NCI-H2227 treated with DMSO at 0.1 percent for 48 hours (cell line): ENCODE measurements around the gene ABHD2.

Source experiments
- DNase-seq: peaks from one replicate; lab custom pipeline; 2025; lab: John Stamatoyannopoulos, UW

The ABHD2 gene

DNA sequence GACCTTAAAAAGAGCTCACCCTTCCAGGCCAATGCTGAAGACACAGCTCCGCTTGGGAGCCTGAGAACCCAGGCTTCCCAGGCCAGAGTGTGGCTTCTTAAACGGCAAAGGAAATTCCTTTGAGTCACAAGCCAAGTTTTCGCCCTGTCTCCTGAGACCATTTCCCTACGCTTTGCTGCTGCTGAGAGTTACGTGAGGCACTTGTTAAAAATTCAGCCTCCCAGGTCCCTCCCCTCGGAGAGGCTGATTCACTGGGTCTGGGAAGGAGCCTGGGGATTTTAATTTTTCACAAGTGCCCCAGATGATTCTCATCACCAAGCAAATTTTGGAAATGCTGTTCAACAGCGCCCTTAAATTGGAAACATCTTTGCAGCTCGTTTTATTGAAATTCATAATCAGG lies 107.6 kb downstream of the ABHD2 start:
- no peak for DNase-seq

DNA sequence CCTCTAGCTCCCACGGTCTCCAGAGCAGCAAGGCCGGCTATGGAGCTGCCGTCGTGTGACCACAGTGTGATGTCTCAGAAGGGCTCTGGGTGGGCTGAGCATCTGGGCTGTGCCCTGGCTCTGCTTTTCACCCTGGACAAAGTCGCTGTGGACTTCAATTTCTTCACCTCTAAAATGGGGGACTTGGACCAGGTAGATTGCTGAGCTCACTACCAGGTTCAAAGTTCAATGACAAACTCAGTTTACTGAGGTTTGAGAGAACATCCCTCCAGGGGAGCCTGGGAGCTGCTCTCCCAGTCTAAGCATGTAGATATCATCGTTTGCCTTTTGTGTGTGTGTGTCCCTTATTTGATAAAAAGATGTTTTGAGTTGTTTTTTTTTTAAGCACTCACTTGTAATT lies 108.0 kb downstream of the ABHD2 start:
- no peak for DNase-seq

DNA sequence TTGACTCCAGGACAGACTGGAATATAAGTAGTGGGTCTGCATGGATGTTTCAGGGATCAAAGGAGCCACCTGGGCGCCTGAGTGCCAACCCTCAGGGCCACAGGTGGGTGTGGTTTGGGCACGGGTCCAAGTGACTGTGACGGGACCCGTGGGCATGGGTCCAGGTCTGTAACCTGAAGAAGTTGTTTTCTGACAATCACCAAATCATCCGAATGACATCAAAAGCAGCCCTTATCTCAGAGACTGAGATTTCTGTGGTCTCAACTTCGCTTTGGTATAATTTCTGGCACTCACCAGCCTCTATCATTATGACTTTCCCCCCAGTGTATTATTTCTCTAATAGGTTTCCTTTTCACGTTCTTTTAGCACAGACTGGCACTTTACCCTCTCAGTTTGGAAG lies 108.7 kb downstream of the ABHD2 start:
- no peak for DNase-seq

DNA sequence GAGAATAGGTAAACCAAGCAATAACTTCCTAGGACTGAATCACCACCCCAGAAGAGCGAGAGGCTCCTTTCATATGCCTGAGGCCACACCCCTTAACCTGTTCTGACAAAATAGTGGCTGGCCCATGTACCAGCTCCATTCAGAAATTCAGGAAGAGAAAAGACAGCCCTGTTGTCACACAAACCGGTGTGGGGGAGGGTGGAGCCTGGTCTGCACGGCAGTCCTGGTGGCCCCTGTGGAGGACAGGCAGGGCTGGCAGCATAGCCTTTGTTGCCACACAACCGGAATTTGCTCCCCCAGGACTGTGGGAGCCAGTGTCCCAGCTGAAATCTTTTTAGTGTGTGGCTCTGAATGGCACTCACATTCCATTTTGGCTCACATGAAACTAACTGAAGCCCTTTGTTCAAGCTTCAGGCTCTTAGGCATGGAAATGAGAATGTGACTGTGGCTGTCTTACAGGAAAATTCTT lies 109.3 kb downstream of the ABHD2 start:
- no peak for DNase-seq

DNA sequence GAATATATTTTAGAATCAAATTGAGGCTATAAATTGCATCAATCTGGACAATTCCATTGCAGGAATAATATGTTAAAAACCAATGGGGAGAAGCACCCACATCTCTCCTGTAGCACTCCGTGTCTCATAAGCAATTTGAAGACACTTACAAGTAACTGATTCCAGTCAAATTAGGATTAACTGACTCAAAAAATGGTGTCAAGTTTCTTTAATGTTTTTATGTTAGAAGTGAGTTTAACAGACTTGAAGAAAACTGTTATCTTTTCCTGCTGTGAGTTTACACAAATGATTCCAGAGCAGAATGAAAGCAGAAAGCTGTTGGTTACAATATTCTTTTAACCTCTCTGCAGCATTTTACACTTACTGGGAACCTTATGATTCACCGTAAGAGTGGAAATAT lies 109.9 kb downstream of the ABHD2 start:
- DNase-seq: no peak

DNA sequence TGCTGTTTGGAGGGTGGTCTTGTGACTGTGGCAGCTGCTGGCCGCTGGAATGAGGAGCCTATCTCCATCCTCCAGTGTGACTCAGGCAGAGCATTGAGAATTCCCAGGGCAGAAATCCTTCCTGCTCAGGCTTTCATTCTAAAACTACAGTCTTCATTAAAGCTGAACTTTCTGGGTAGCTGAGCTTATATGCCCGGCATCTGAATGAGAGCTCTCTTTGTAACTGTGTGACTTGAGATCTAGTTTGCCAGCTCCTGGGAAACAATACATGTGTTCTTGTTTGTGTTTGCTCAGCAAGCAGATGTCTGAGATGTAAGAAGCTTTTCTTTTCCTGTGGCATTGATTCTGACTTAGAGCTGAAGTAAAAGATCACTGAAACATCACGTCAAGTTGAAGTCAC lies 110.7 kb downstream of the ABHD2 start:
- no peak for DNase-seq

DNA sequence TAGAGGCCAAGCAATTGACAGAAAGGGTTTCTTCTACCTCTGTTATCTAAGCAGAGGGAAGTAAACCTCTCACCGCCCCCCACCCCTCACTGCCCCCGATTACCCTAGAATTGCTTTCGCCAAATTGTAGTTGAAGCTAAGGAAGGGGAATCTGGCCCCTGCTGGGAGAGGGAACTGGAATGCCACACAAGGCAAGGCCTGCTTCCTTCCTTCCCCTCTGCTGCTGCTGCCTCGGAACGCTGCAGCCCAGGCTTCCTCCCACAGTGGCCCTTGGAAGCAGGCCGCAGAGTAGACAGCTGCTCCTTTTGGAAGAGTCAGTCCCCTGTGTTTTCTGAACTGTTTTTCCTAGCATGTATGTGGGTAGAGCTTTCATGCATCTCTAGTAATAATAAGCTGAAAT lies 111.5 kb downstream of the ABHD2 start:
- no peak for DNase-seq

DNA sequence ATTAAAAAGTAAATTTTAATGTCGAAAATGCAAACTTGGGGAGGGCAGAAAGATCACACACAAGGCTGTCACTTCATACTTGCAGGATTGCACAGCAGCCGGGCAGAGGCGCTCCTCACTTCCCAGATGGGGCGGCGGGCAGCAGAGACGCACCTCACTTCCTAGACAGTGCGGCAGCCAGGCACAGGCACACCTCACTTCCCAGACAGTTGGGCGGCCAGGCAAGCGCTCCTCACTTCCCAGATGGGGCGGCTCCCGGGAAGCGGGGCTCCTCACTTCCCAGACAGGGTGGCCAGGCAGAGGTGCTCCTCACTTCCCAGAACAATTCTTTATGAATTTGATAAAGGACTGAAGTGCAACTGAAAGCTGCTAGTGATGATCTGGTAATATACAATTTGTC lies 111.9 kb downstream of the ABHD2 start:
- no peak for DNase-seq

DNA sequence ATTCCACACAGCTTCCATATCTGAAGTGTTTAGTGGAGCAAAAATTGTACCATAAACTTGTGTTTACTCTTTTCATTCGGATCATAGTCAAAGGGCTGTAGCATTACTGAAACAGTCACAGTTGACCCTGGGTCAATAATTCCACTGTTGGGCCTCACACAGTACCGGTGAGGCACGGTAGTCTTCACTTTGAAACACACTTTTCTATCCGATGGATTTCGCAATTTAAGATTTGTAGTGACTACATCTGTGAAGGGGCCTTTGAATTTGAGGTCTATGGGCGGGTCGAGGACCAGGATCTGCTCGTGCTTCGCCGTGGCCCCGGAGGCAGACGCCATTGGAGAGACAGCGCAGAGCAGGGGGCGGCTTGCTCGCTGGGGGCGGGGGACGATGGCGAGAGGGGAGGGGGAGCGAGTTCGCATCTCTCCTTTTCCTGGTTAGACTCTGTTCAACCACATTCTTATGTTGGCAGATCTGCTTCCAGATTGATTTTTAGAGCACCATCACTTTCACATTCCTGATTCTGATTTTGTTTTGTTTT lies 113.3 kb downstream of the ABHD2 start:
- DNase-seq: no peak

DNA sequence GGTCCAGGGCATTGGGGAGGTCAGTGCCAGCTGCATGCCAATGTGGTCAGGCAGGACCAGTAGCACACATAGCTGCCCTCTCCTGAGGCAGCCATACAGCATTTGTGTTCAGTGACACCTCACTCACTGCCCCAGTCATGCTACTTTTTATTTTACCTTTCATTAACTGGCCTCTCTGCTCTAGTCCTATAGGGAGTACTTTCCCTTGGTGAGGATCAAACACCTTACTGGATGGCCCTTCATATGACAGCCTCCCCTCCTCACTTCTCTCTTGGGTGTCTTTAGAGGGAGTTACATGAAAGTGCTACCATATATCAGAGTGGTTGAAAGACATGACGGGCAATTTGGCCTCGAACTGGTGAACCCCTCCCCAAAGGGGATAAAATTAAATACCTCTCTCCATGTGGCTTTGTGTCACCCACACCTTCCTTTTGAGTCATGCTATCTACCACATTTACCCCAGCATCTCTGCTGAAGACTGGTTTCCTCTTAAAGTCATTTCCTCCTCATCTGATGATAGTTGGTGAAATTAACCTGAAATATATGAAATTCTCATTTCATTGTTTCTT lies 115.5 kb downstream of the ABHD2 start:
- DNase-seq: no peak

DNA sequence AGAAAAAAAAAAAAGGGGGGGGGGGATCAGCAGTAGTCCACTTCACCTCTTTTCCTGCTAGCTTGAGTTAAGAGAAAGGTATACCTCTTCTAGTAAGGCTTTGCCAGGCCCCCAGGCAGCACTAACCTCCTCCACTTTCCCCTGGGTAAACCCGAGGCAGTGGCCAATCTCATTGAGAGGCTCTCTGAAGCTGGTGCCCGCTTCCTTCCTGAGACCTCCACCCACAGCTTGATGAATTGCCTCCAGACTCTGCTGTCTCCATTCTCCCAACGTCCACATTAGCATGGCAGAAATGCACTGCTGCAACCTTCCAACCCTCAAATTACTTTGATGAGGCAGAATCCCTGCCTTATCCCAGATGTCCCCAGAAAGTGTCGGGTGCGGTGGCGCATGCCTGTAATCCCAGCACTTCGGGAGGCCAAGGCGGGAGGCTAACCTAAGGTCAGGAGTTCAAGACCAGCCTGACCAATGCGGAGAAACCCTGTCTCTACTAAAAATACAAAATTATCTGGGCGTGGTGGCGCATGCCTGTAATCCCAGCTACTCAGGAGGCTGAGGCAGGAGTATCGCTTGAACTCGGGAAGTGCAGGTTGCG lies 117.8 kb downstream of the ABHD2 start:
- DNase-seq: no peak

DNA sequence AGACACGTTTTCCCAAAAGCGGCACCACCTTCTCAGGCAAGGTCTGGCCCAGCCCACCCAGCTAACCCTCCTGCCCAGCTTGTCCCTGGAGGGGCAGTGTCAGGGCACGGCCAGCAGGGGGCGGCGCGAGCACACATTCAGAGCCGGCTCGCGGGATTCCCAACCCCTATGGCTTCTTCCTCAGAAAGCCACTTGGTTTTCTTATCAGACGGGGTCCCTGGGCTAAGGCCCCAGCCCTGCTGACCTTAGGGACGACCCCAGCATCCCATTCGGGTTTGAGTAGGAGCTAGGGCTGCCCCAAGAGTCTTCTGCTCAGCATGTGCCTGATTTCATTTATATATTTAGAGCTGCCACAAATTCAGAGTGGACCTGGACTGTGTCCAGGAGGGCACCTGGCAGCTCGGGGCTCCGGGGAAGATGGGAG lies 118.7 kb downstream of the ABHD2 start:
- peak; percentile 44 for DNase-seq

DNA sequence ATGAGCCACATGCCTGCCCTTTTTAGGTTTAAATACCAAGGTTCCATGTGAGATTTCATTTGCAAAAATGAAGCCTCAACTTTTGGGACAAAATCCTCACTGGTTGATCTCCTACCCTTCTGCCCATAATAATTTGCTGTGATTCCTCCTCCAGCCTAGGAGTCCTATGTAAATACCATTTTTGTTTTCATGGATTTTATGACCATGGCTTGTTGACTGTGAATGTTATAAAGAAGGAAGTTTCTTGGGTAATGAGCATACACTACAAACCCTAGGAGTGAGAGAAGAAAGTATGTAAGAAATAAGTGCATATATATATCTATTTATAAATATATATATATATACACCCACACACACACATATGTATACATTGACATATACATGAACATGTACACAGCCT lies 120.0 kb downstream of the ABHD2 start:
- no peak for DNase-seq

DNA sequence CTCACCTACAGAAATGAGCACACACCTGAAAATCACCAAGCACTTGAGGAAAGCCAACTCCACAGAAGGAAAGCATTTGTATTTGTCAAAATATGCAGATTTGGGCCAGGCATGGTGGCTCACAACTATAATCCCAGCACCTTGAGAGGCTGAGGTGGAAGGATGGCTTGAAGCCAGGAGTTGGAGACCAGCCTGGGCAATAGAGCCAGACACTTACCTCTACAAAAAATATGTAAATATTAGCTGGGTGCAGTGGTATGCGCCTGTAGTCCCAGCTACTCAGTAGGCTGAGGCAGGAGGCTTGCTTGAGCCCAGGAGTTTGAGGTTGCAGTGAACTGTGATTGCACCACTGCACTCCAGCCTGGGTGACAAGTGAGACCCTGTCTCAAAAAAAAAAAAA lies 120.8 kb downstream of the ABHD2 start:
- no peak for DNase-seq

DNA sequence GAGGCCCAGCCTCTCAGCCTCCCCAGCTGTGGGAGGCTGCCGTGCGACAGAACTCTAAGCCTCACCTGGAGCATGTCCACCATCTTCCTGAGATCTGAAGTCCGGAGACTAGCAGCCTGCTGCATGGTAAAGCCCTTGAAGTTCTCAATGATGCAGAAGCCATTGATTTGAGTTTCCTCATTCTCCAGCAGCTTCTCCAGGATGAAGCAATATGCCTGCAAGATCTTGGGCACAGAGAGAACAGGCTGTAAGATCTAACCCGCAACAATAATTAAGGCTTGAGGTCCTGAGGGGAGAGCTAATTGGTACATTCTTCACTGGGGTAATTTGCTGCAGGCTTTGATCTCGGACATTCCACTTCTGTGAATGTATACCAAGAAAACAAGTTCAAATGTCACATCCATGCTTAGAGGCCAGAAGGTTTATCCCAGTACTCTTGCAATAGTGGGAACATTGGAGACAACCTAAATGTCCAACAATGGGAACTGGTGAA lies 123.5 kb downstream of the ABHD2 start:
- DNase-seq: no peak

DNA sequence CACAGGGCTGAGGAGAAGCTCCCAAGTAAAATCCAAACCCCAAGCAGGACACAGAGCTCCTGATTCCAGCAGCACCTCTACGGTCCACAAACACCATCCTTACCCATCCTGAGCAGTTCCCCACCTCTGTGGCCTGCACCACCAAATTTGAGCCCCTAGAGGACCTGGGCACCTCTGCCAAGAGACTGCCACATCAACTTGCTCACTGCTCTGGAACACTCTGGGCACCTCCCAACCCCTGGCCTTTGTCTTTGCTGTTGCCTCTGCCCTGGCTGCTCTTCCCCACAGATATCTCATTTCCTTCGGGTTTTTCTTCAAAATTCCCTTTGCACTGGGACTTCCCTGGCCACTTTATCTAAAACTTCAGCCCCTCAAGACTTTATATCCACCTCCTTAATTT lies 127.4 kb downstream of the ABHD2 start:
- no peak for DNase-seq

DNA sequence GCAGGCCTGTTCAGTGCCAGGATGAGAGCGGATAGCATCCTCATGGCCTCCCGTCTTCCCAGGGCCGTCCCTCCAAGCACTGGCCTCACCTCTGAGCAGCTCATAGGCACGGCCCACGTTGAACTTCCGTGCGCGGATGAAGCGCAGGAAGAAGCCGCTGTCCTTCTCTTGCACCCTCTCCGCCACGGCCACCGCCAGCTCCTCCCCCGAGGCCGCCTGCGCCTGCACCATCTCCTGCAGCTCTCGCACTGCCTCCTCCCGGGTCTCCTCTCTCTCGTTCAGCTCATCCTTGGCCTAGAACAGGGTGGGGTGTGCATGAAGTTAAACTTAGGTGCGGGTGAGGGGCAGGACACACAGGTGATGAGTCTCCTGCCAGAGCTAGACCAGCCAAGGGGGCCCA lies 128.8 kb downstream of the ABHD2 start:
- no peak for DNase-seq

DNA sequence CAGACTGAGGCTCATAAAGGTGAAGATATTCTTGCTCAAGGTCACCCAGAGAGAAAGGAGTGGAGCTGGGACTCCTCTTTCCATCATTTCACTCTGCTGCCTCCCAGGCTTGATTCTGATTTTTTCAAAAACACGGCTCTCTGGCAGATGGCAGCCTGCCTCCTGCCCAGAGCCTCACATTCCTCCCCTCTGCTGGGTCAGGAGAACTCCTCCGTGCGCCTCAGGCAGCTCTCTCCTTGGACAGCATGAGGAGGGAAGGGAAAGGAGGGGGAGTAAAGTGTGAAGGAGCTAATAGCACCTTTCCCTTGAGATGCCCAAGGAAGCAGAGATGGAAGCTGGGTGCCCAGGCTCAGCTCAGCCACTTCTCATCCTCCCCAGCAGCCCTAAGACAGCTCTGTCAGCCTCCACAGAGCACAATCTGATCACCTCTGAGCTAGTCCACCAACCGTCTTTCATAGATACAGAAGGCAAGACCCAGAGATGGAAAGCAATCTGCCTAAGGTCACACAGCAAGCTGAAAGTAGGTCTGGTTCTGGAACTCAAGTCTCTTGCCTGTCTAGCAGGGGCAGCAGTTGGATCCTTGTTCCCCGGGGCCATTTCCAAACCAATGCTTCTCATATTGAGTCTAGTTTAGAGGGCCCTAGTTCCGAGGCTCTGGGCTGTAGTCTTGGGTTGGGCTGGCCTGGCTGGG lies 129.6 kb downstream of the ABHD2 start:
- no peak for DNase-seq

DNA sequence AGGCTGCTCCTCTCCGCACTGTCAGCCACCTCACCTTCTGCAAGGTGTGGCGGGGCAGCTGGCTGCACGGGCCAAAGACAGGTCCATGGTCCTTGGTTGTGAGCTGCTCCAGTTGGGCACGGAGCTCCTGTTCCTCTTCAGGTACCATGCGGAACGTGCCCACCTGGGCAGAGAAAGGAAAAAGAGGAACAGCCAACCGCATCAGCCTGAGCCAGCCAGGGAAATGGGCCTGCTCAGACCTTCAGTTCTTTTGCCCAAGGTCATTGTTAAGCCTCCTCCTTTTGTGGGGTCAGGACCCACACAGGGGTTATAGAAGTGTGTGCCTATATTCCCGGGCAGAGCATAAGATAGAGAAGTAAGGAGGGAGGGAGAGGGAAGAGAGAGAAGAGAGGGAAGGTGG lies 130.3 kb downstream of the ABHD2 start:
- no peak for DNase-seq

DNA sequence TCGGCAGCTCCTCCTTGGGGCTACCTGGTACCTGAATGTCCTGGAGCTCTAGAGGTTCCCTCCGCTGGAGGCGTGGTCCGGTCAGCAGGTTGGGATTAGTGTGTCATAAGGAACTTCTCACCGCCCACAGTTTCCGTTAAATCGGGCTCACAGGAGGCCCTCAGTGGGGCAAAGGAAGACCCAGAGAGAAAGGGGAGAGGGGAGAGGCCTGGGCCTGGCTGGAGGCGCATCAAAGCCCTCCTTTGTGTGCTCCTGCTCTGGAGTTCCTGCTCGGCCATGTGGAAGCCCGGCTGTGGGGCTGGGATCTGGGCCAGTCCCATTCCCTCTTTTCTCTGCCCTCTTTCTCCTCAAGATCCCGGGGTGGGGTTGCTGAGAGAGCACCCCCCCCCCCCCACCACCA lies 133.3 kb downstream of the ABHD2 start, which contains the start of gene RLBP1:
RLBP1 (minus strand) TSS at position 37 of the 400 bp plus-strand sequence. CDS start 2,604 bp downstream, outside the sequence.
- DNase-seq: no peak

DNA sequence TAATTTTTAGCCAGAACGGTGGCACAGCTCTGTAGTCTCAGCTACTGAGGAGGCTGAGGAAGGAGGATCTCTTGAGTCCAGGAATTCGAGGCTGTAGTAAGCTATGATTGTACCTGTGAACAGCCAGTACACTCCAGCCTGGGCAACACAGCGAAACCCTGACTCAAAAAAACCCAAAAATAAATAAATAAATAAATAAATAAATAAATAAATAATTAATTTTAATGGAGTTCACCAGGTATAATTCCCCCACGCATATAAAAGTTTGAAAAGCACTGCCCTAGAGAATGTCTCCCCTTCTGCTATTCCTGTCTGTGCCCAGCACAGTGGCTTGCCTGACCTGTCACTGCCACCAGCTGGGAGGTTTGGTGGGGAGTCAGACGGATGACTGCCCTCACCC lies 137.3 kb downstream of the ABHD2 start:
- DNase-seq: no peak

DNA sequence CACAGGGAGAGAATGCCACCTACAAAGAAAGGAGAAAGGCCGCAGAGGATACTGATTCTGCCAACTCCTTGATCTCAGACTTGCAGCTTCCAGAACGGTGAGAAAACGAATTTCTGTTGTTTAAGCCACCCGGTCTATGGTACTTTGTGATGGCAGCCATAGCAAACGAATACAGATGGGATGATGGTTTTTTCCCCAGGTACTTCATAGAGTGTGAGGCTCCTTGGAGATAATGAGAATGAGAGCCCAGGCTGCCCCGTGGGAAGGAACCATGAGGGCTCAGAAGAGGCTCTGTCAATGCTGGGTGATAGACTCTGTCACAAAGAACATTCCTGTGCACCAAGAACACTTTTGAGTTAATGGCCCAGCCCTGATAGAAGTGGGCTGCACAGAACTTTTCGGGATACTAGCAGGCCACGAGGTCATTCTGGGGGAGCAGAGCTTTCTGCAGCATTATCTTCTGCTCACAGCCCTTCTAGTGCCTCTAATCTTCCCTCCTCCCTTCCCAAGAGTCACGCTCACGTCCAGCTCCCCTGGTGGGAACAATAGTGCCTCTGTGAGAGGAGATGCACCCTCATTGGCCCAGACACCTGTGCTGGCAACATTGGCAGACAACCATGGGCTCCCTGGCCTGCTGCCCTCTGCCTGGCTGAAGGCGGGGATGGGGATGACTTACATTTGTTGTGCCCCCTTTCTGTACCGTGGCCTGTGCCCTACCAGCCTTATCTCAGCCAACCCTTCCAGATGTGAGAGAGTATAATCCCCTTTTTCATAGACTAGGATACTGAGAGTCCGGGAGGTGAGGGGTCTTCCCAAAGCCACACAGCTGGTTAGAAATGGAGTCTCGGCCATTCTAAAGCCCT lies 138.3 kb downstream of the ABHD2 start:
- no peak for DNase-seq
